Mucosa of stomach (tissue), 1 donor: ENCODE data around the gene ADAMTS13.
A peak's percentile ranks its signal among the peaks of the same experiment; 100 is the strongest.

Source experiments
- H3K27me3 ChIP-seq: one replicate; pipeline ENCODE4 v1.7.0; 2013; ENCODE audit warnings: mild to moderate bottlenecking, low read length; ENCODE audit not compliant: control insufficient read depth, insufficient read depth
- H3K36me3 ChIP-seq: one replicate; pipeline ENCODE4 v1.7.0; 2013; ENCODE audit warnings: low read length; ENCODE audit not compliant: control insufficient read depth, insufficient read depth
- H3K4me1 ChIP-seq: one replicate; pipeline ENCODE4 v1.7.0; 2013; ENCODE audit warnings: mild to moderate bottlenecking, low read length; ENCODE audit not compliant: control insufficient read depth, insufficient read depth
- H3K4me3 ChIP-seq: one replicate; pipeline ENCODE4 v1.7.0; 2013; ENCODE audit warnings: low read length
- H3K9ac ChIP-seq: one replicate; pipeline ENCODE4 v1.7.0; 2013; ENCODE audit warnings: mild to moderate bottlenecking, low read length, moderate library complexity
- H3K9me3 ChIP-seq: one replicate; pipeline ENCODE4 v1.7.0; 2013; ENCODE audit warnings: mild to moderate bottlenecking, low read length, moderate library complexity; ENCODE audit not compliant: control insufficient read depth
- donor health status: Pancreatic carcinoma.

ADAMTS13 gene

GRCh38 chr9:133478851-133479711, 56.9 kb downstream of the ADAMTS13 start, which contains the start of gene SLC2A6:
Gene SLC2A6 (minus strand): TSS chr9:133479099. CDS start chr9:133479059, 40 bp downstream.
- Histone ChIP-seq H3K9me3 (no peaks in the 10 kb centered on the region), H3K4me3 (peak within 1 kb of the TSS; percentile 31), H3K4me1 (peaks cover 17% of the 10 kb centered on the region), H3K36me3 (no peaks in the 10 kb centered on the region), H3K27me3 (peaks cover 2% of the 10 kb centered on the region), H3K9ac (peak within 1 kb of the TSS; percentile 43)

GRCh38 chr9:133483611-133484010, 61.4 kb downstream of the ADAMTS13 start:
- Histone ChIP-seq H3K9me3 (no peaks in the 10 kb centered on the region), H3K36me3 (no peaks in the 10 kb centered on the region), H3K4me3 (no peak overlapping the region), H3K4me1 (peaks cover 15% of the 10 kb centered on the region), H3K27me3 (peaks cover 2% of the 10 kb centered on the region), H3K9ac (no peak overlapping the region)

GRCh38 chr9:133484671-133485437, 62.7 kb downstream of the ADAMTS13 start:
- H3K27me3 ChIP-seq, result no peaks in the 10 kb centered on the region
- H3K9me3 ChIP-seq, result no peaks in the 10 kb centered on the region
- no peak overlapping the region for H3K9ac ChIP-seq
- H3K36me3 ChIP-seq, result no peaks in the 10 kb centered on the region
- H3K4me3 ChIP-seq, result no peak overlapping the region
- peaks cover 5% of the 10 kb centered on the region for H3K4me1 ChIP-seq

- Histone ChIP-seq H3K4me3 (no peak overlapping the region), H3K9ac (no peak overlapping the region), H3K27me3 (no peaks in the 10 kb centered on the region)
Observed at GRCh38 chr9:133485531-133486260, 63.5 kb downstream of the ADAMTS13 start.

GRCh38 chr9:133487331-133487725, 65.2 kb downstream of the ADAMTS13 start:
- Histone ChIP-seq H3K4me3 (no peak overlapping the region), H3K9me3 (no peaks in the 10 kb centered on the region), H3K36me3 (no peaks in the 10 kb centered on the region), H3K9ac (no peak overlapping the region), H3K27me3 (no peaks in the 10 kb centered on the region), H3K4me1 (peaks cover 5% of the 10 kb centered on the region)

More at GRCh38 chr9:133485531-133486260, 63.5 kb downstream of the ADAMTS13 start:
- Histone ChIP-seq H3K4me1 (peaks cover 5% of the 10 kb centered on the region), H3K36me3 (no peaks in the 10 kb centered on the region), H3K9me3 (no peaks in the 10 kb centered on the region)

GRCh38 chr9:133488686-133489252, 66.6 kb downstream of the ADAMTS13 start:
- H3K4me3 ChIP-seq, result no peak overlapping the region
- peaks cover 5% of the 10 kb centered on the region for H3K4me1 ChIP-seq
- no peaks in the 10 kb centered on the region for H3K27me3 ChIP-seq
- H3K9ac ChIP-seq, result no peak overlapping the region
- H3K36me3 ChIP-seq, result no peaks in the 10 kb centered on the region
- H3K9me3 ChIP-seq, result no peaks in the 10 kb centered on the region

GRCh38 chr9:133489253-133490190, 67.4 kb downstream of the ADAMTS13 start:
- no peak overlapping the region for H3K4me3 ChIP-seq
- H3K4me1 ChIP-seq, result peaks cover 5% of the 10 kb centered on the region
- H3K36me3 ChIP-seq, result no peaks in the 10 kb centered on the region
- no peak overlapping the region for H3K9ac ChIP-seq
- H3K27me3 ChIP-seq, result no peaks in the 10 kb centered on the region
- no peaks in the 10 kb centered on the region for H3K9me3 ChIP-seq

- Histone ChIP-seq H3K4me1 (peaks cover 5% of the 10 kb centered on the region), H3K9ac (no peak overlapping the region), H3K27me3 (no peaks in the 10 kb centered on the region), H3K36me3 (no peaks in the 10 kb centered on the region), H3K4me3 (no peak overlapping the region), H3K9me3 (no peaks in the 10 kb centered on the region)
Observed at GRCh38 chr9:133490201-133490681, 68.1 kb downstream of the ADAMTS13 start.

GRCh38 chr9:133490865-133491655, 68.9 kb downstream of the ADAMTS13 start:
- H3K4me1 ChIP-seq, result peaks cover 2% of the 10 kb centered on the region
- no peak overlapping the region for H3K4me3 ChIP-seq
- no peak overlapping the region for H3K9ac ChIP-seq
- H3K9me3 ChIP-seq, result no peaks in the 10 kb centered on the region
- H3K27me3 ChIP-seq, result peaks cover 4% of the 10 kb centered on the region
- no peaks in the 10 kb centered on the region for H3K36me3 ChIP-seq

GRCh38 chr9:133491656-133491925, 69.4 kb downstream of the ADAMTS13 start:
- Histone ChIP-seq H3K4me3 (no peak overlapping the region), H3K9ac (no peak overlapping the region), H3K36me3 (no peaks in the 10 kb centered on the region), H3K27me3 (peaks cover 4% of the 10 kb centered on the region), H3K9me3 (no peaks in the 10 kb centered on the region), H3K4me1 (no peaks in the 10 kb centered on the region)
